Memory B cell (primary cell): ENCODE data around the gene MUC5B.
A peak's percentile ranks its signal among the peaks of the same experiment; 100 is the strongest.

Experiments used
- ATAC-seq: fragments of 150-1000 bp; cut with Tn5 transposase; 2 replicates; pipeline ENCODE4 v1.10.0; 2021; ENCODE audit warnings: low read depth, mild to moderate bottlenecking, moderate library complexity
- DNase-seq, 2 donors: peaks; one replicate each; pipeline ENCODE4 v3.0.0; 2022; ENCODE audit warnings: low spot score in 2 of 2
- H3K27ac Mint-ChIP-seq: one replicate; pipeline ENCODE4 v1.8.0; 2022; ENCODE audit warnings: mild to moderate bottlenecking, moderate library complexity, mixed read lengths
- H3K27me3 Mint-ChIP-seq: one replicate; pipeline ENCODE4 v1.8.0; 2022; ENCODE audit warnings: mixed read lengths
- H3K36me3 Mint-ChIP-seq: one replicate; pipeline ENCODE4 v1.8.0; 2022; ENCODE audit warnings: mild to moderate bottlenecking, mixed read lengths
- H3K4me1 Mint-ChIP-seq: one replicate; pipeline ENCODE4 v1.8.0; 2022; ENCODE audit warnings: mixed read lengths
- H3K4me3 Mint-ChIP-seq: one replicate; pipeline ENCODE4 v1.8.0; 2022; ENCODE audit warnings: mild to moderate bottlenecking, moderate library complexity, mixed read lengths
- H3K9me3 Mint-ChIP-seq: one replicate; pipeline ENCODE4 v1.8.0; 2022; ENCODE audit warnings: mixed read lengths

Gene MUC5B

GRCh38 chr11:1292644-1293618, 70.1 kb downstream of the MUC5B start:
- ATAC-seq (no peak), DNase-seq (no peak)
- Mint-ChIP-seq H3K36me3 (peaks cover 23% of the 10 kb centered on the region), H3K27ac (no peak overlapping the region), H3K27me3 (no peaks in the 10 kb centered on the region), H3K4me3 (no peak overlapping the region), H3K4me1 (peaks cover 8% of the 10 kb centered on the region), H3K9me3 (no peaks in the 10 kb centered on the region)

DNA sequence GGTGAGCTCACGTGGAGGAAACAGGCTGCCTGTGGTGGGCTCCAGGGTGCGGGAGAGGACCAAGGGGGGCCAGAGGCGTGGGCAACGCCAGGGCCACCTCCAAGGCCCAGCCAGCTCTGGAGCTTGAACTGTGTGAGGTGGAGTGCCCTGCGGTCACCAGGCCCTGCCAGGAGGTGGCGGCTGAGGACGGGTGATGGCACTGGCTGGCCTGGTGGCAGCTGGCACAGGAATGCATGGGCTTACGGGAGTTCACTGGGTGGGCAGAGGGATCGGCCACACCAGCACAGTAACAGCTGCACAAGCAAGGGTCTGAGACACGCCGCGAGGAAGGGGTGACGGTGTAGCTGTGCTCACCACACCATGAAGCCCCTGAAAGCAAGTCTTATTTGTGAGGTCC, 70.8 kb downstream of the MUC5B start:
- H3K4me3 Mint-ChIP-seq = no peak overlapping the region
- no peaks in the 10 kb centered on the region for H3K9me3 Mint-ChIP-seq
- no peak for DNase-seq
- no peaks in the 10 kb centered on the region for H3K27me3 Mint-ChIP-seq
- H3K4me1 Mint-ChIP-seq = peaks cover 8% of the 10 kb centered on the region
- no peak overlapping the region for H3K27ac Mint-ChIP-seq
- H3K36me3 Mint-ChIP-seq = peaks cover 20% of the 10 kb centered on the region
- peak; percentile 66 for ATAC-seq

GRCh38 chr11:1295086-1295485, 72.2 kb downstream of the MUC5B start:
- no peak overlapping the region for H3K4me3 Mint-ChIP-seq
- H3K36me3 Mint-ChIP-seq = peaks cover 17% of the 10 kb centered on the region
- no peak for DNase-seq
- no peak overlapping the region for H3K27ac Mint-ChIP-seq
- ATAC-seq = no peak
- no peaks in the 10 kb centered on the region for H3K27me3 Mint-ChIP-seq
- no peaks in the 10 kb centered on the region for H3K9me3 Mint-ChIP-seq
- H3K4me1 Mint-ChIP-seq = peaks cover 8% of the 10 kb centered on the region

- Mint-ChIP-seq H3K4me1 (peaks cover 10% of the 10 kb centered on the region), H3K9me3 (no peaks in the 10 kb centered on the region), H3K27me3 (no peaks in the 10 kb centered on the region), H3K36me3 (peaks cover 17% of the 10 kb centered on the region), H3K4me3 (no peak overlapping the region), H3K27ac (no peak overlapping the region)
- ATAC-seq (no peak), DNase-seq (no peak)
Observed at GRCh38 chr11:1295591-1295990, 72.7 kb downstream of the MUC5B start.

- H3K4me3 Mint-ChIP-seq = no peak overlapping the region
- H3K9me3 Mint-ChIP-seq = no peaks in the 10 kb centered on the region
- no peak overlapping the region for H3K27ac Mint-ChIP-seq
- peaks cover 17% of the 10 kb centered on the region for H3K36me3 Mint-ChIP-seq
- H3K4me1 Mint-ChIP-seq = peaks cover 10% of the 10 kb centered on the region
- H3K27me3 Mint-ChIP-seq = no peaks in the 10 kb centered on the region
- no peak for DNase-seq
- no peak for ATAC-seq
Observed at GRCh38 chr11:1296287-1296686, 73.4 kb downstream of the MUC5B start.

DNA sequence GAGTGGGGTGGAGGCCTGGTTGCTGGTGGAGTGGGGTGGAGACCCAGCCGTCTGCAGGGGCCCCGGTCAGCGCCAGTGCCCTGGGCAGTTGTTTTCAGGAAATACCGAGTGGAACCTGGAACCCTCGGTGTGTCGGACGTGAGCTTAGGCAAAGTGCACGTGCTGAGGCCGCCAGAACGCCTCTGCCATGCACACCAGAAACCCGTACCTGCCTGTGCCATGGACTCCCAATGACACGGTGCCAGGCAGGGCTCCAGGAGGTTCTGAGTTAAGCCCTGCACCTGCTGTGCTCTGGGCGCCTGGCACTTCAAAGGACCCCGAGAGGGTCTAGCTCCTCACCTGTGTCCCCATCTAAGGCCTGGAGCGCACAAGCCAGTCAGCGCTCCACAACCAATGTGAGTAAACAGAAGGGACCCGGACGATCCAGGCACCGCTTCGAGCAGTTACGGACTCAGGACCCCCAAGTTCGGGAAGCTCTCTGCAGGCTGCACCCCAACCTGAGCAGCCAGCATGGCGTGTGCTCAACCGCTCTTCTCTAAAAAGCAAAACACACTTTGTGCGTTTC, 74.2 kb downstream of the MUC5B start:
- ATAC-seq (no peak), DNase-seq (no peak)
- H3K36me3 Mint-ChIP-seq = peaks cover 13% of the 10 kb centered on the region
- no peak overlapping the region for H3K4me3 Mint-ChIP-seq
- no peak overlapping the region for H3K27ac Mint-ChIP-seq
- H3K27me3 Mint-ChIP-seq = no peaks in the 10 kb centered on the region
- peaks cover 11% of the 10 kb centered on the region for H3K4me1 Mint-ChIP-seq
- no peaks in the 10 kb centered on the region for H3K9me3 Mint-ChIP-seq

GRCh38 chr11:1297576-1298473, 75.0 kb downstream of the MUC5B start:
- Mint-ChIP-seq H3K9me3 (no peaks in the 10 kb centered on the region), H3K4me1 (peaks cover 8% of the 10 kb centered on the region), H3K36me3 (peaks cover 8% of the 10 kb centered on the region), H3K27ac (no peak overlapping the region), H3K27me3 (no peaks in the 10 kb centered on the region), H3K4me3 (no peak overlapping the region)
- DNase-seq = no peak
- no peak for ATAC-seq

- Mint-ChIP-seq H3K27ac (peak overlapping the region; percentile 63), H3K4me3 (no peak overlapping the region)
Observed at GRCh38 chr11:1298695-1299492, 76.0 kb downstream of the MUC5B start.

DNA sequence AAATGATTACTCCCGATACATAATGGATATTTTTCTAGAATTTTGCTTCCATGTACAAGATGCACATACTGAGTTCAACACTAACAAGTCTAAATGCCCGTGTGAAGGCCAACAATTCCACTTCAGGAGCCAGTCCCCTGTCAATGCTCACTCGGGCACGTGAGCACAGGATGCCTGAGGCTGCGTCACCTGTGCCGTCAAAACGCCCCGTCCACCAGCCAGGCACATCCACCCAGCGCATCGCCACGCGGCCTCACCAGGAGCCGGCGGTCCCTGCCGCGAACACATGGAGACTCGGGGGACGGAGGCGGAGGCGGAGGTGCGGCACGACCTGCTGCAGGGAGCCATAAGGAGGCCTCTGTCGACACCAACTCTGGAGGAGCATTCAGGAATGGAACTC, 76.8 kb downstream of the MUC5B start:
- Mint-ChIP-seq H3K4me3 (no peak overlapping the region), H3K27me3 (no peaks in the 10 kb centered on the region), H3K36me3 (peaks cover 5% of the 10 kb centered on the region), H3K27ac (no peak overlapping the region), H3K9me3 (no peaks in the 10 kb centered on the region), H3K4me1 (peaks cover 14% of the 10 kb centered on the region)
- DNase-seq = no peak
- ATAC-seq = no peak

More at GRCh38 chr11:1298695-1299492, 76.0 kb downstream of the MUC5B start:
- peaks cover 3% of the 10 kb centered on the region for H3K36me3 Mint-ChIP-seq
- no peaks in the 10 kb centered on the region for H3K27me3 Mint-ChIP-seq
- no peaks in the 10 kb centered on the region for H3K9me3 Mint-ChIP-seq
- DNase-seq = no peak
- ATAC-seq = no peak
- H3K4me1 Mint-ChIP-seq = peaks cover 11% of the 10 kb centered on the region

DNA sequence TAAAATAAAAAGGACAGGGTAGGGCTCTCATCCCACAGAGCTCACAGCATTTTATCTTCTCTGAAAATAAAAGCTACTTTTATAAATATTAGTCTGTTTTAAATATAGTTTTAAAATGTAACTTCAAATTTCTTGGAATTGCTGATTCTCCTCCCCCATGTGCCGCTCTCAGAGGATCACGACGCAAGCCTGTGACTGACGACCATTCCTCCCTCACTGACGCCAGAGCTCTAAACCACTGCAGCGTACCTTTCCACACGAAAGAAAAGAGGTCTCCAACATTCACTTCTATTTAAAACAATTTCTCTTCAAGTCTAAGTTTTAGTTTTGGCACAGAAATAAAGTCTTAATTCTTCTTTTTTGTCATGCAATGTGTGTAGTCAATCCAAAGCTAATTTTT, 77.3 kb downstream of the MUC5B start:
- Mint-ChIP-seq H3K4me3 (no peak overlapping the region), H3K9me3 (no peaks in the 10 kb centered on the region), H3K36me3 (peaks cover 5% of the 10 kb centered on the region), H3K27ac (no peak overlapping the region), H3K4me1 (peaks cover 14% of the 10 kb centered on the region), H3K27me3 (no peaks in the 10 kb centered on the region)
- no peak for DNase-seq
- ATAC-seq = no peak

GRCh38 chr11:1300569-1301187, 77.8 kb downstream of the MUC5B start:
- Mint-ChIP-seq H3K4me3 (no peak overlapping the region), H3K27me3 (no peaks in the 10 kb centered on the region), H3K9me3 (no peaks in the 10 kb centered on the region), H3K27ac (no peak overlapping the region), H3K36me3 (peaks cover 5% of the 10 kb centered on the region), H3K4me1 (peaks cover 14% of the 10 kb centered on the region)
- DNase-seq = no peak
- no peak for ATAC-seq

- no peaks in the 10 kb centered on the region for H3K27me3 Mint-ChIP-seq
- DNase-seq (no peak), ATAC-seq (no peak)
- H3K27ac Mint-ChIP-seq = no peak overlapping the region
- no peaks in the 10 kb centered on the region for H3K9me3 Mint-ChIP-seq
- no peak overlapping the region for H3K4me3 Mint-ChIP-seq
- peaks cover 10% of the 10 kb centered on the region for H3K4me1 Mint-ChIP-seq
- peaks cover 2% of the 10 kb centered on the region for H3K36me3 Mint-ChIP-seq
Observed at GRCh38 chr11:1301220-1302000, 78.5 kb downstream of the MUC5B start.
